NB4 (cell line): ENCODE data around the gene VRK2.
A peak's percentile ranks its signal among the peaks of the same experiment; 100 is the strongest.

ENCODE experiments used
- DNase-seq: peaks from one replicate; pipeline ENCODE4 v3.0.0; 2010; ENCODE audit warnings: low read depth
- H3K4me3 ChIP-seq: one replicate; pipeline ENCODE4 v1.5.1; 2011; ENCODE audit warnings: mild to moderate bottlenecking, low read depth, low read length, moderate library complexity
- CTCF ChIP-seq: IDR thresholded peaks from one replicate; pipeline ENCODE4 v1.5.1; 2012; ENCODE audit warnings: low read depth, low read length
- MYC ChIP-seq: IDR thresholded peaks from 2 replicates; pipeline ENCODE4 v1.6.1; 2011; ENCODE audit warnings: low read depth, low read length
- POLR2A ChIP-seq: IDR thresholded peaks from 2 replicates; pipeline ENCODE4 v1.6.1; 2011; ENCODE audit warnings: mild to moderate bottlenecking; ENCODE audit not compliant: insufficient read length; ENCODE audit errors: extremely low read depth
- TF ChIP-seq, protein P1 (sequence below): IDR thresholded peaks from 2 replicates; pipeline ENCODE4 v1.6.1; 2011; ENCODE audit warnings: low read depth, low read length

VRK2 gene

DNA sequence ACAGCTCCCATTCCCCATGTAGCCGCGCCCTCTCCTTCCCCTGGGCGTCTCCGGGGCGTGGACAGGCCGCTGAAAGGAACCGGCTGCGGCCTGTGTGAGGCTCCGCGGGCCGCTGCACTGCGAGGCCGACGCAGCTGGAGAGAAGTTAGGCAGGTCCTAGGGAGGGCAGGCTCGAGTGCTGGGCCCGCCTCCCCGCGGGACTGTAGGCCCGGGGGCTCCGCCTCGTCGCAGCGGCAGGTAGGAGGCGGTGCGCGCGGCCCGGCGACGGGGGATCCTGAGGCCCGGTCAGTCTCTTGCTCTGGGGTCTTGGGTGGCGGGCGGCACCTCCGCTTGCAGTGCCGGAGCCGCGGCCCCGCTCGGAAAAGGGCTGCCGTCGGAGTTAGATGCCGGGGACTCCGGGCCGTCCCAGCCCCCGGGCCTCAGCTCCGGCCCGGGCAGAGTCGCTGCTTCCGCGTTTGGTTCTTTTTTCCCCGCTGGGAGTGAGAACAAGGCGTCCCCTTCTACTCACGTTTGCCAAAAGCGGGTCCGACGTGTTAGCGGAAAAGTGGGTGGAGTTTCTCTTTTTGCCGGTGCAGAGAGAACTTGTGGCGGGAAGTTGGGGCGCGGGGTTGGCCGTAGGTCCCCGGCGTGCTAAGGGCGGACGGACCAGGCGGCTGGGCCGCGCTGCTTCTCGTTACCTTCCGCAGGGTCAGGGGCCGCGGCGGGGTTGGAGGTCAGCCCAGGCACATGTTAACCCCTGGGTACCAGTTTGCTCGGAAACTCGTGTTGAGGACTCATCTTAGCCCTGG is at the start of gene VRK2:
Gene VRK2 (plus strand): TSS at position 222 of the 788 bp plus-strand sequence. CDS start 2,026 bp downstream, outside the sequence.
- peak; percentile 98 for DNase-seq
- no peak for TF ChIP-seq CTCF
- TF ChIP-seq MYC: peak; percentile 96
- TF ChIP-seq, protein P1, sequence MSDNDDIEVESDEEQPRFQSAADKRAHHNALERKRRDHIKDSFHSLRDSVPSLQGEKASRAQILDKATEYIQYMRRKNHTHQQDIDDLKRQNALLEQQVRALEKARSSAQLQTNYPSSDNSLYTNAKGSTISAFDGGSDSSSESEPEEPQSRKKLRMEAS: peak; percentile 89
- peak; percentile 73 for TF ChIP-seq POLR2A
- H3K4me3 ChIP-seq: peak within 1 kb of the TSS; percentile 85

GRCh38 chr2:58006256-58006951 is 40.2 kb upstream of the VRK2 start:
- no peak for DNase-seq
- TF ChIP-seq POLR2A (no peak), CTCF (no peak), MYC (no peak)
- TF ChIP-seq, protein P1: no peak
- H3K4me3 ChIP-seq: no peak overlapping the region

GRCh38 chr2:58006952-58007284 is 39.7 kb upstream of the VRK2 start:
- H3K4me3 ChIP-seq: no peak overlapping the region
- TF ChIP-seq POLR2A (no peak), CTCF (no peak), MYC (no peak)
- TF ChIP-seq, protein P1: no peak
- DNase-seq: no peak

DNA sequence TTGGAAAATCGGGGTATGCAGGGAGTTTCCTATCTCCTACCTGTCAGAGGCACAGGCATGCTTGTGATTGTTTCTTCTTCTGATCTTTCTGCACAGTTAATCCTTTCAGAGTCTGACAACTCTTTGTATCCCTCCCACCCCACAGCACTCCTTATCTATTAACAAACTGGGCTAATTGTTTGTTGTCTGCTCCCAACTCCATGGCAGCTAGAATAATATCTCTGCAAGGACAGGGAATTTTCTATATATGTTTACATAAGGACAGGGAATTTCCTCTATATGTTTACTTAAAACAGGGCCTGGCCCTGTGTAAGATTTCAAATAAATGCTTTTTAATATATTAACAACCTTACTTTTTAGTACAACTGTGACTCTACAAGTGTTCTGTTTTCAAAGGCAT is 36.0 kb upstream of the VRK2 start:
- no peak for DNase-seq
- TF ChIP-seq, protein P1: no peak
- TF ChIP-seq POLR2A: no peak
- TF ChIP-seq MYC: no peak
- no peak for TF ChIP-seq CTCF
- no peak overlapping the region for H3K4me3 ChIP-seq

- TF ChIP-seq POLR2A (no peak), CTCF (no peak), MYC (no peak)
- TF ChIP-seq, protein P1: no peak
Observed at GRCh38 chr2:58019229-58019628, 27.4 kb upstream of the VRK2 start.

More at GRCh38 chr2:58019229-58019628, 27.4 kb upstream of the VRK2 start:
- no peak for DNase-seq
- H3K4me3 ChIP-seq: no peak overlapping the region
